HEK293 (cell line): ENCODE data around the gene UNC80.
A peak's percentile ranks its signal among the peaks of the same experiment; 100 is the strongest.
"Not testable (repeated sequence)": the region's sequence is repeated elsewhere in the genome, so short reads cannot be mapped to it uniquely, and the experiment has no call there.

Experiments
- CTCF ChIA-PET: fragments of 350-600 bp; formaldehyde crosslinking; extraction: SDS; loops from one replicate; lab custom pipeline; 2021; ENCODE audit warnings: antibody characterized with exemption; lab: Yijun Ruan, JAX
- POLR2A ChIA-PET: fragments of 300-600 bp; formaldehyde crosslinking; extraction: SDS; loops from one replicate; lab custom pipeline; 2020; ENCODE audit warnings: antibody characterized with exemption, inconsistent platforms; lab: Yijun Ruan, JAX
- H3K27ac ChIP-seq: fragments of 200-500 bp; sonication (Bioruptor generic); 2 replicates; pipeline ENCODE4 v1.5.1; 2014; ENCODE audit warnings: low read depth, low read length, control low read depth, inconsistent platforms; ENCODE audit errors: extremely low read depth
- H3K36me3 ChIP-seq, 2 experiments: fragments of 200-500 bp in 1 of 2; sonication (Bioruptor generic) in 1 of 2; 1 replicate in 1 of 2; 2 replicates in 1 of 2; pipeline ENCODE4 v1.5.1; 2014 to 2017; ENCODE audit warnings: inconsistent platforms in 2 of 2, low read length in 2 of 2; ENCODE audit not compliant: control insufficient read depth in 2 of 2, insufficient read depth in 1 of 2
- H3K4me1 ChIP-seq: fragments of 200-500 bp; sonication (Bioruptor generic); 2 replicates; pipeline ENCODE4 v1.5.1; 2014; ENCODE audit warnings: mild to moderate bottlenecking, low read length, inconsistent platforms; ENCODE audit not compliant: control insufficient read depth, insufficient read depth
- H3K4me3 ChIP-seq: 2 replicates; pipeline ENCODE4 v1.5.1; 2011; ENCODE audit warnings: low read depth, mild to moderate bottlenecking, control low read depth, low read length, moderate library complexity
- H3K9me3 ChIP-seq: fragments of 200-500 bp; sonication (Bioruptor generic); 2 replicates; pipeline ENCODE4 v1.5.1; 2014; ENCODE audit warnings: low read depth, low read length, inconsistent platforms; ENCODE audit not compliant: control insufficient read depth, insufficient read depth
- GFI1B ChIP-seq: fragments of 450-650 bp; formaldehyde crosslinking; IDR thresholded peaks from 2 replicates; pipeline ENCODE4 v1.5.1; 2016; ENCODE audit warnings: missing biosample characterization, missing genetic modification characterization
- KLF10 ChIP-seq: fragments of 450-650 bp; IDR thresholded peaks from 2 replicates; pipeline ENCODE4 v1.5.1; 2018; ENCODE audit warnings: missing biosample characterization, mild to moderate bottlenecking, missing genetic modification characterization
- MYNN ChIP-seq: fragments of 450-650 bp; formaldehyde crosslinking; IDR thresholded peaks from 2 replicates; pipeline ENCODE4 v1.5.1; 2016; ENCODE audit warnings: missing biosample characterization, missing genetic modification characterization, borderline replicate concordance
- ZBTB26 ChIP-seq: fragments of 450-650 bp; formaldehyde crosslinking; optimal IDR thresholded peaks from 2 replicates; pipeline ENCODE3; 2016; ENCODE audit warnings: missing biosample characterization, mild to moderate bottlenecking, missing genetic modification characterization
- ZFHX2 ChIP-seq: fragments of 450-650 bp; formaldehyde crosslinking; conservative IDR thresholded peaks from 2 replicates; pipeline ENCODE4 v1.5.1; 2016; ENCODE audit warnings: missing biosample characterization, missing genetic modification characterization
- ZNF157 ChIP-seq: fragments of 450-650 bp; formaldehyde crosslinking; IDR thresholded peaks from 2 replicates; pipeline ENCODE4 v1.5.1; 2016; ENCODE audit warnings: missing biosample characterization, missing genetic modification characterization
- ZNF18 ChIP-seq: fragments of 450-650 bp; formaldehyde crosslinking; IDR thresholded peaks from 2 replicates; pipeline ENCODE4 v1.5.1; 2016; ENCODE audit warnings: missing biosample characterization, missing genetic modification characterization
- ZNF202 ChIP-seq: fragments of 450-650 bp; formaldehyde crosslinking; IDR thresholded peaks from 2 replicates; pipeline ENCODE4 v1.5.1; 2016; ENCODE audit warnings: missing biosample characterization, missing genetic modification characterization, borderline replicate concordance
- ZNF223 ChIP-seq: fragments of 450-650 bp; formaldehyde crosslinking; IDR thresholded peaks from 2 replicates; pipeline ENCODE4 v1.5.1; 2016; ENCODE audit warnings: missing biosample characterization, missing genetic modification characterization
- ZNF26 ChIP-seq: fragments of 450-650 bp; formaldehyde crosslinking; IDR thresholded peaks from 2 replicates; pipeline ENCODE4 v1.5.1; 2016; ENCODE audit warnings: missing biosample characterization, missing genetic modification characterization
- ZNF362 ChIP-seq: fragments of 450-650 bp; formaldehyde crosslinking; IDR thresholded peaks from 2 replicates; pipeline ENCODE4 v1.5.1; 2016; ENCODE audit warnings: missing biosample characterization, missing genetic modification characterization
- ZNF366 ChIP-seq: fragments of 450-650 bp; formaldehyde crosslinking; conservative IDR thresholded peaks from 2 replicates; pipeline ENCODE4 v1.5.1; 2016; ENCODE audit warnings: missing biosample characterization, missing genetic modification characterization
- ZNF449 ChIP-seq: fragments of 450-650 bp; formaldehyde crosslinking; IDR thresholded peaks from 2 replicates; pipeline ENCODE4 v1.5.1; 2017; ENCODE audit warnings: missing biosample characterization, mild to moderate bottlenecking, missing genetic modification characterization, moderate library complexity
- ZNF513 ChIP-seq: fragments of 450-650 bp; IDR thresholded peaks from 2 replicates; pipeline ENCODE4 v1.5.1; 2018; ENCODE audit warnings: missing biosample characterization, missing genetic modification characterization
- ZNF530 ChIP-seq: fragments of 450-650 bp; formaldehyde crosslinking; IDR thresholded peaks from 2 replicates; pipeline ENCODE4 v1.5.1; 2016; ENCODE audit warnings: low read depth, missing biosample characterization, missing genetic modification characterization
- ZNF585B ChIP-seq: fragments of 450-650 bp; formaldehyde crosslinking; IDR thresholded peaks from 2 replicates; pipeline ENCODE4 v1.5.1; 2016; ENCODE audit warnings: missing biosample characterization, missing genetic modification characterization
- ZNF791 ChIP-seq: fragments of 450-650 bp; formaldehyde crosslinking; IDR thresholded peaks from 2 replicates; pipeline ENCODE4 v1.5.1; 2016; ENCODE audit warnings: missing biosample characterization, missing genetic modification characterization
- ZSCAN4 ChIP-seq: fragments of 450-650 bp; formaldehyde crosslinking; IDR thresholded peaks from 2 replicates; pipeline ENCODE4 v1.5.1; 2017; ENCODE audit warnings: missing biosample characterization, missing genetic modification characterization

UNC80 gene

GRCh38 chr2:209795425-209795824 lies 23.8 kb downstream of the UNC80 start:
- H3K36me3 ChIP-seq, H3K4me3 ChIP-seq, H3K4me1 ChIP-seq, H3K9me3 ChIP-seq, POLR2A ChIA-PET, H3K27ac ChIP-seq: not testable (repeated sequence)
- TF ChIP-seq ZNF585B (tag by site-specific recombination), result peak; percentile 45
- CTCF ChIA-PET, result interaction anchor here (0.7 kb wide), 1 partner anchor 166 kb away, joined by 3 read pairs; no protein-coding TSS in a partner anchor

- CTCF ChIA-PET, result no interaction called here
- POLR2A ChIA-PET, result no interaction called here
- Histone ChIP-seq H3K4me1 (no peaks in the 10 kb centered on the region), H3K27ac (no peak overlapping the region), H3K36me3 (no peaks in the 10 kb centered on the region)
- TF ChIP-seq ZNF530 (tag by site-specific recombination) (no peak), GFI1B (tag by site-specific recombination) (no peak), ZNF513 (tag by site-specific recombination) (no peak), ZNF585B (tag by site-specific recombination) (no peak), ZNF26 (tag by site-specific recombination) (no peak), ZNF366 (tag by site-specific recombination) (no peak), ZNF449 (tag by site-specific recombination) (no peak), ZNF223 (tag by site-specific recombination) (no peak), MYNN (no peak), ZNF791 (tag by site-specific recombination) (no peak), ZFHX2 (tag by site-specific recombination) (no peak), KLF10 (tag by site-specific recombination) (no peak), ZNF202 (no peak), ZNF362 (tag by site-specific recombination) (no peak), ZNF157 (tag by site-specific recombination) (no peak), ZBTB26 (tag by site-specific recombination) (no peak), ZSCAN4 (tag by site-specific recombination) (no peak), ZNF18 (tag by site-specific recombination) (no peak)
- TF ChIP-seq, all 188 proteins: peak for 0
- H3K4me3 ChIP-seq, result no peak overlapping the region
- no peaks in the 10 kb centered on the region for H3K9me3 ChIP-seq
These were observed 33.7 kb downstream of the UNC80 start for GRCh38 chr2:209805351-209805750.
